Liver (tissue), 9 donors: ENCODE measurements around the gene PARL. TPM values are rescaled to one million over a fixed set of nuclear protein-coding genes. Genes with fewer than 3 reads are reported as not detected.

Source experiments
- DNase-seq: peaks from one replicate; pipeline ENCODE4 v3.0.0-alpha.2; 2017; ENCODE audit warnings: low spot score
- H3K27ac ChIP-seq, 2 donors: one replicate each; pipeline ENCODE4 v1.7.0; 2013; ENCODE audit warnings: inconsistent platforms in 2 of 2, low read length in 2 of 2, control low read depth in 1 of 2, low read depth in 1 of 2, mild to moderate bottlenecking in 1 of 2
- H3K27me3 ChIP-seq, 4 donors: one replicate each; pipeline versions ENCODE4 v1.6.1 to v1.7.0; 2013; ENCODE audit warnings: low read length in 3 of 4, inconsistent platforms in 1 of 4, mild to moderate bottlenecking in 1 of 4, moderate library complexity in 1 of 4; ENCODE audit not compliant: control insufficient read depth in 4 of 4, insufficient read depth in 4 of 4
- H3K36me3 ChIP-seq, 4 donors: one replicate each; pipeline versions ENCODE4 v1.6.1 to v1.7.0; 2013; ENCODE audit warnings: low read length in 3 of 4, mild to moderate bottlenecking in 3 of 4, low read depth in 1 of 4, moderate library complexity in 1 of 4; ENCODE audit not compliant: control insufficient read depth in 4 of 4, insufficient read depth in 3 of 4
- H3K4me1 ChIP-seq, 4 donors: one replicate each; pipeline versions ENCODE4 v1.6.1 to v1.7.0; 2013; ENCODE audit warnings: low read length in 3 of 4, mild to moderate bottlenecking in 3 of 4, moderate library complexity in 1 of 4; ENCODE audit not compliant: control insufficient read depth in 4 of 4, insufficient read depth in 4 of 4
- H3K4me3 ChIP-seq, 3 donors: one replicate each; pipeline versions ENCODE4 v1.6.1 to v1.7.0; 2013; ENCODE audit warnings: low read length in 3 of 3, control low read depth in 1 of 3, low read depth in 1 of 3, mild to moderate bottlenecking in 1 of 3
- H3K9ac ChIP-seq, 2 donors: one replicate each; pipeline ENCODE4 v1.7.0; 2013; ENCODE audit warnings: low read length in 2 of 2, mild to moderate bottlenecking in 2 of 2, moderate library complexity in 2 of 2, control low read depth in 1 of 2, low read depth in 1 of 2
- H3K9me3 ChIP-seq, 4 donors: one replicate each; pipeline versions ENCODE4 v1.6.1 to v1.7.0; 2013; ENCODE audit warnings: low read length in 3 of 4; ENCODE audit not compliant: control insufficient read depth in 4 of 4
- ATF3 ChIP-seq: IDR thresholded peaks from 2 replicates; pipeline ENCODE4 v1.6.1; 2016; ENCODE audit warnings: antibody characterized with exemption
- CTCF ChIP-seq: fragments of 150-350 bp; IDR thresholded peaks from 2 replicates; pipeline ENCODE4 v1.5.1; 2017; ENCODE audit warnings: improper control_type of control experiment, low read depth, low read length; ENCODE audit not compliant: missing input control
- EGR1 ChIP-seq, 2 donors: IDR thresholded peaks; 2 replicates each; pipeline ENCODE4 v1.6.1; 2016 to 2018; ENCODE audit warnings: antibody characterized with exemption in 2 of 2, low read depth in 2 of 2
- FOXA1 ChIP-seq: IDR thresholded peaks from 2 replicates; pipeline ENCODE4 v1.6.1; 2016; ENCODE audit warnings: antibody characterized with exemption
- FOXA2 ChIP-seq: IDR thresholded peaks from 2 replicates; pipeline ENCODE4 v1.6.1; 2016; ENCODE audit warnings: antibody characterized with exemption
- GABPA ChIP-seq, 2 donors: IDR thresholded peaks in 1 of 2; conservative IDR thresholded peaks in 1 of 2; 2 replicates each; pipeline ENCODE4 v1.6.1; 2016; ENCODE audit warnings: antibody characterized with exemption in 2 of 2, mild to moderate bottlenecking in 1 of 2, moderate library complexity in 1 of 2
- HNF4A ChIP-seq, 2 donors: conservative IDR thresholded peaks; 2 replicates each; pipeline ENCODE4 v1.6.1; 2016; ENCODE audit warnings: antibody characterized with exemption in 2 of 2, mild to moderate bottlenecking in 2 of 2
- HNF4G ChIP-seq: IDR thresholded peaks from 2 replicates; pipeline ENCODE4 v1.6.1; 2016; ENCODE audit warnings: antibody characterized with exemption
- JUND ChIP-seq, 2 donors: IDR thresholded peaks; 2 replicates each; pipeline ENCODE4 v1.6.1; 2016; ENCODE audit warnings: antibody characterized with exemption in 2 of 2
- MAX ChIP-seq: IDR thresholded peaks from 2 replicates; pipeline ENCODE4 v1.6.1; 2016; ENCODE audit warnings: antibody characterized with exemption
- NR2F2 ChIP-seq: IDR thresholded peaks from 2 replicates; pipeline ENCODE4 v1.6.1; 2016; ENCODE audit warnings: antibody characterized with exemption
- RAD21 ChIP-seq, 2 donors: IDR thresholded peaks; 2 replicates each; pipeline ENCODE4 v1.6.1; 2016; ENCODE audit warnings: antibody characterized with exemption in 2 of 2, mild to moderate bottlenecking in 2 of 2
- REST ChIP-seq: IDR thresholded peaks from 2 replicates; pipeline ENCODE4 v1.6.1; 2016; ENCODE audit warnings: antibody characterized with exemption, mild to moderate bottlenecking
- RXRA ChIP-seq, 2 donors: IDR thresholded peaks; 2 replicates each; pipeline ENCODE4 v1.6.1; 2017 to 2018; ENCODE audit warnings: antibody characterized with exemption in 2 of 2, mild to moderate bottlenecking in 1 of 2
- SP1 ChIP-seq: IDR thresholded peaks from 2 replicates; pipeline ENCODE4 v1.6.1; 2018; ENCODE audit warnings: antibody characterized with exemption, mild to moderate bottlenecking
- TAF1 ChIP-seq: conservative IDR thresholded peaks from 2 replicates; pipeline ENCODE4 v1.6.1; 2016; ENCODE audit warnings: antibody characterized with exemption, mild to moderate bottlenecking
- YY1 ChIP-seq: IDR thresholded peaks from 2 replicates; pipeline ENCODE4 v1.6.1; 2016; ENCODE audit warnings: antibody characterized with exemption, mild to moderate bottlenecking
- ZBTB33 ChIP-seq: IDR thresholded peaks from 2 replicates; pipeline ENCODE4 v1.6.1; 2016; ENCODE audit warnings: antibody characterized with exemption
- WGBS: extraction: QIAGEN DNeasy Blood & Tissue Kit; methylation state at CpG from one replicate; pipeline ENCODE4 v1.1.7; 2013; 5-methylcytosine and 5-hydroxymethylcytosine counted together
- polyA plus RNA-seq, 2 donors: library from polyadenylated mRNA; stranded (reverse) in 1 of 2; unstranded in 1 of 2; fragments of 200-250 nt in 1 of 2; fragments of >200 nt in 1 of 2; fragmentation: Nextera tagmentation in 1 of 2; extraction: Ambion mirVana in 1 of 2; gene quantifications; one replicate each; pipeline versions ENCODE4 v1.2.1 to v1.2.3, GENCODE V29; 2013 to 2015
- total RNA-seq, 2 donors: library from RNA; depleted of rRNA; stranded (reverse); fragments of >200 nt; gene quantifications; one replicate each; pipeline ENCODE4 v1.2.3, GENCODE V29; 2014
- donor health status: healthy.
- donor health status: healthy.
- donor health status: healthy.
- donor health status: healthy.
- donor health status: healthy.

PARL gene
- total and polyA plus RNA-seq, 4 donors = 16.1 to 32.7 (median 22.1) TPM

- no peaks in the 10 kb centered on the region for H3K27me3 ChIP-seq
- WGBS = 85% methylated on average over 5 of the region's 5 CpGs
Measured at GRCh38 chr3:183823963-183824362, 60.7 kb downstream of the PARL start.

More at GRCh38 chr3:183823963-183824362, 60.7 kb downstream of the PARL start:
- Histone ChIP-seq H3K9ac (no peak overlapping the region), H3K4me3 (no peak overlapping the region), H3K4me1 (peaks cover 0 to 16% (median 9%) of the 10 kb centered on the region in 4 donors), H3K36me3 (peaks cover 0 to 7% (median 2%) of the 10 kb centered on the region in 4 donors), H3K9me3 (no peaks in the 10 kb centered on the region), H3K27ac (no peak overlapping the region)
- no peak for TF ChIP-seq FOXA1
- TF ChIP-seq HNF4G = no peak
- no peak for TF ChIP-seq YY1
- TF ChIP-seq HNF4A (conservative IDR thresholded peaks at IDR 0.05) = no peak
- no peak for TF ChIP-seq EGR1 (IDR thresholded peaks at IDR 0.05; ENCODE audit: low read depth in 2 of 2)
- no peak for TF ChIP-seq GABPA (IDR thresholded peaks at IDR 0.05 in 1 of 2, conservative IDR thresholded peaks at IDR 0.05 in 1 of 2)
- no peak for TF ChIP-seq JUND (IDR thresholded peaks at IDR 0.05)
- TF ChIP-seq TAF1 = no peak
- TF ChIP-seq CTCF = no peak
- TF ChIP-seq REST = no peak
- no peak for TF ChIP-seq MAX
- TF ChIP-seq ZBTB33 = no peak
- no peak for TF ChIP-seq SP1
- no peak for TF ChIP-seq ATF3
- no peak for TF ChIP-seq RXRA (IDR thresholded peaks at IDR 0.05)
- TF ChIP-seq NR2F2 = no peak
- TF ChIP-seq RAD21 (IDR thresholded peaks at IDR 0.05) = no peak
- no peak for TF ChIP-seq FOXA2
- DNase-seq = no peak
